ENCODE data around the gene LYPLAL1. TPM values are rescaled to one million over a fixed set of nuclear protein-coding genes. Genes with fewer than 3 reads are reported as not detected.

LYPLAL1 gene
- total and polyA plus RNA-seq, 11 donors: 19.6 to 126 (median 87.2) TPM

- Histone ChIP-seq H3K27ac (peak overlapping the region in 9 of 12 donors; percentile 6 to 97 (median 95)), H3K4me3 (peak overlapping the region in 8 of 12 donors; percentile 66 to 92 (median 80)), H3K4me1 (peaks cover 0 to 58% (median 39%) of the 10 kb centered on the region in 12 donors), H3K27me3 (no peaks in the 10 kb centered on the region), H3K36me3 (peaks cover 0 to 25% (median 12%) of the 10 kb centered on the region in 9 donors), H3K9me3 (no peaks in the 10 kb centered on the region)
- ATAC-seq (no peak), DNase-seq (no peak)
- TF ChIP-seq CTCF (IDR thresholded peaks at IDR 0.05): no peak
- TF ChIP-seq POLR2A (IDR thresholded peaks at IDR 0.05): no peak
- intact Hi-C loops (cut with DNase I): loop anchor here in 4 of 10 donors (10.0 kb wide), 1 partner anchor 831 kb away; the partner anchor contains the start of gene TGFB2 (in 4 of the 4)
- 74 to 87% (median 83%) methylated on average over 4 of the region's 4 CpGs for whole genome bisulfite sequencing, 4 donors
Observed at GRCh38 chr1:219176168-219176567, 2.5 kb downstream of the LYPLAL1 start.

- TF ChIP-seq POLR2A (IDR thresholded peaks at IDR 0.05) (no peak), CTCF (IDR thresholded peaks at IDR 0.05) (no peak)
- Histone ChIP-seq H3K27ac (peak overlapping the region in 4 of 12 donors; percentile 9 to 27 (median 15)), H3K4me1 (peaks cover 0 to 62% (median 38%) of the 10 kb centered on the region in 12 donors), H3K36me3 (peaks cover 0 to 35% (median 17%) of the 10 kb centered on the region in 9 donors), H3K9me3 (no peaks in the 10 kb centered on the region), H3K27me3 (no peaks in the 10 kb centered on the region), H3K4me3 (no peak overlapping the region)
- no peak for DNase-seq
- WGBS, 4 donors: 70 to 82% (median 77%) methylated on average over 3 of the region's 3 CpGs
- no peak for ATAC-seq
- intact Hi-C loops (cut with DNase I): loop anchor here in 4 of 10 donors (10.0 kb wide), 1 partner anchor 833 kb away; the partner anchor contains the start of gene TGFB2 (in 4 of the 4)
Observed at GRCh38 chr1:219177363-219177762, 3.7 kb downstream of the LYPLAL1 start.

GRCh38 chr1:219177940-219178339 lies 4.3 kb downstream of the LYPLAL1 start:
- TF ChIP-seq CTCF (IDR thresholded peaks at IDR 0.05) (no peak), POLR2A (IDR thresholded peaks at IDR 0.05) (no peak)
- H3K9me3 ChIP-seq: no peaks in the 10 kb centered on the region
- peaks cover 0 to 60% (median 41%) of the 10 kb centered on the region in 12 donors for H3K4me1 ChIP-seq
- intact Hi-C loops (cut with DNase I): loop anchor here in 4 of 10 donors (10.0 kb wide), 1 partner anchor 833 kb away; the partner anchor contains the start of gene TGFB2 (in 4 of the 4)
- DNase-seq: no peak
- no peak for ATAC-seq
- no peak overlapping the region for H3K4me3 ChIP-seq
- H3K27me3 ChIP-seq: no peaks in the 10 kb centered on the region
- H3K36me3 ChIP-seq: peaks cover 0 to 41% (median 17%) of the 10 kb centered on the region in 9 donors
- peak overlapping the region in 5 of 12 donors; percentile 9 to 27 (median 14) for H3K27ac ChIP-seq
- 63 to 75% (median 65%) methylated on average over 1 of the region's 1 CpG for WGBS, 4 donors

- TF ChIP-seq CTCF (IDR thresholded peaks at IDR 0.05) (no peak), POLR2A (IDR thresholded peaks at IDR 0.05) (no peak)
- no peak overlapping the region for H3K4me3 ChIP-seq
- H3K36me3 ChIP-seq: peaks cover 0 to 45% (median 17%) of the 10 kb centered on the region in 9 donors
- peak overlapping the region in 5 of 12 donors; percentile 9 to 37 (median 32) for H3K27ac ChIP-seq
- H3K4me1 ChIP-seq: peaks cover 0 to 61% (median 37%) of the 10 kb centered on the region in 12 donors
- no peaks in the 10 kb centered on the region for H3K27me3 ChIP-seq
- intact Hi-C loops (cut with DNase I): loop anchor here in 4 of 10 donors (10.0 kb wide), 1 partner anchor 834 kb away; the partner anchor contains the start of gene TGFB2 (in 4 of the 4)
- DNase-seq: no peak
- no peak for ATAC-seq
- H3K9me3 ChIP-seq: peaks cover 0 to 8% (median 0%) of the 10 kb centered on the region in 12 donors
Observed at GRCh38 chr1:219179293-219179692, 5.6 kb downstream of the LYPLAL1 start.

Data from heart left ventricle (tissue), 16 donors.